ENCODE measurements around the gene GNL3. TPM values are rescaled to one million over a fixed set of nuclear protein-coding genes. Genes with fewer than 3 reads are reported as not detected.

Gene GNL3
- total and polyA plus RNA-seq, 2 donors (not counting 3 experiments of a cell fraction or from before 2014, with no cell fraction given): 27.8 to 109 TPM

- Histone ChIP-seq H3K27ac (ENCODE audit: insufficient read depth, low read depth, low read length) (no peak overlapping the region), H3K4me2 (ENCODE audit: insufficient read depth, low read length) (no peak overlapping the region), H3K27me3 (ENCODE audit: control insufficient read depth in 2 of 2, insufficient read depth in 2 of 2, low read length in 2 of 2) (no peaks in the 10 kb centered on the region), H3K4me3 (replicated peaks in 1 of 3; ENCODE audit: insufficient read depth in 1 of 3, low read depth in 1 of 3, low read length in 3 of 3) (no peak overlapping the region), H3K9me1 (replicated peaks; ENCODE audit: control insufficient read depth, extremely low read depth, insufficient read depth, low read length) (no peaks in the 10 kb centered on the region), H3K79me2 (ENCODE audit: control insufficient read depth, insufficient read depth, low read length) (peaks cover 55% of the 10 kb centered on the region), H3K9ac (replicated peaks; ENCODE audit: extremely low read depth, insufficient read depth, low read length) (no peak overlapping the region), H4K20me1 (replicated peaks; ENCODE audit: control insufficient read depth, extremely low read depth, insufficient read depth, low read length) (peaks cover 2% of the 10 kb centered on the region), H3K36me3 (ENCODE audit: control insufficient read depth in 2 of 2, extremely low read depth in 1 of 2, insufficient read depth in 2 of 2, low read length in 2 of 2) (peaks cover 17 to 23% of the 10 kb centered on the region in 2 experiments), H3K4me1 (ENCODE audit: control insufficient read depth, extremely low read depth, insufficient read depth, low read length) (peaks cover under 1% of the 10 kb centered on the region), H3K9me3 (replicated peaks; ENCODE audit: control insufficient read depth, insufficient read depth, low read length) (no peaks in the 10 kb centered on the region), H2AFZ (ENCODE audit: low read depth, low read length) (no peak overlapping the region)
- intact Hi-C loops (cut with micrococcal nuclease) (no loop called here), dilution Hi-C loops (cut with MboI; ENCODE audit: extremely low pct_ligation_motif_present, low sequenced_read_pairs) (no loop called here)
- TF ChIP-seq GATA2 (IDR thresholded peaks at IDR 0.05; ENCODE audit: insufficient read depth, insufficient read length, low read depth, low read length) (no peak), CTCF (IDR thresholded peaks at IDR 0.05; ENCODE audit: extremely low read depth in 1 of 2, insufficient read depth in 1 of 2, low read depth in 1 of 2, low read length in 2 of 2) (no peak), POLR2AphosphoS5 (IDR thresholded peaks at IDR 0.05; ENCODE audit: insufficient read depth, low read depth, low read length) (no peak), JUN (IDR thresholded peaks at IDR 0.05; ENCODE audit: borderline replicate concordance, insufficient read depth, insufficient read length, low read depth) (no peak), EZH2 (IDR thresholded peaks at IDR 0.05; ENCODE audit: borderline replicate concordance, low read depth, low read length, severe bottlenecking) (no peak)
- TF ChIP-seq, protein P1, sequence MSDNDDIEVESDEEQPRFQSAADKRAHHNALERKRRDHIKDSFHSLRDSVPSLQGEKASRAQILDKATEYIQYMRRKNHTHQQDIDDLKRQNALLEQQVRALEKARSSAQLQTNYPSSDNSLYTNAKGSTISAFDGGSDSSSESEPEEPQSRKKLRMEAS (IDR thresholded peaks at IDR 0.05; ENCODE audit: insufficient read depth, insufficient read length): no peak
- CTCF ChIA-PET: interaction anchor here (0.8 kb wide), 1 partner anchor 12 kb away, joined by 3 read pairs; no protein-coding TSS in a partner anchor
- no TSS peak for BruUV-seq (replicated peaks)
- POLR2A ChIA-PET: no interaction called here
- no peak for DNase-seq (ENCODE audit: low read depth, low spot score)
- no peak for FAIRE-seq
Measured at GRCh38 chr3:52679199-52679538, 6.7 kb upstream of the GNL3 start.

Measured in endothelial cell of umbilical vein (primary cell).